OCI-LY3 (cell line): ENCODE data around the gene ACVRL1.

Experiments used
- EZH2phosphoT487 ChIP-seq: fragments of 200-600 bp; shearing (Covaris generic); IDR thresholded peaks from 2 replicates; pipeline ENCODE4 v1.6.1; 2018; ENCODE audit warnings: antibody characterized with exemption, mixed run types, low read depth
- TF ChIP-seq, protein P1 (sequence below): fragments of 200-600, 300-600 bp; sonication (generic); IDR thresholded peaks from 2 replicates; pipeline ENCODE4 v1.5.1; 2014; ENCODE audit warnings: antibody characterized with exemption, low read length, low read depth

DNA sequence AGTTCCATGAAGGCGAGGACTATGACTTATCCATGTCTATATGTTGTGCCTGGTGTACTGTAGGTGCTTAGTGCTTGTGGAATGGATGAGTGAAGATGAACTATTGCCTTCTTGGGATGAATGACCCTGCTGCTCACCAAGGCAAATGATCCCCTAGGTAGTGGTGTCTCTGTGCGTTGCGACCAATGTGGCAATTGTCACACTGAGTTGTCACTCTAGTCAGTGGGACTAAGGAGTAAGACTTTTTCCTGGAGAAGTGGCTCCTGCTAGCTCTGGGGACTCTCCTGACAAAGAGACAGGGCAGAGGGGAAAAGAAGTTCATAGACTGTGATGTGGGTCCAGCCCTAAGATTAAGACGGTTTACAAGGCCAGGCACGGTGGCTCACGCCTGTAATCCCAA is 40.8 kb downstream of the ACVRL1 start:
- no peak for TF ChIP-seq EZH2phosphoT487
- TF ChIP-seq, protein P1, sequence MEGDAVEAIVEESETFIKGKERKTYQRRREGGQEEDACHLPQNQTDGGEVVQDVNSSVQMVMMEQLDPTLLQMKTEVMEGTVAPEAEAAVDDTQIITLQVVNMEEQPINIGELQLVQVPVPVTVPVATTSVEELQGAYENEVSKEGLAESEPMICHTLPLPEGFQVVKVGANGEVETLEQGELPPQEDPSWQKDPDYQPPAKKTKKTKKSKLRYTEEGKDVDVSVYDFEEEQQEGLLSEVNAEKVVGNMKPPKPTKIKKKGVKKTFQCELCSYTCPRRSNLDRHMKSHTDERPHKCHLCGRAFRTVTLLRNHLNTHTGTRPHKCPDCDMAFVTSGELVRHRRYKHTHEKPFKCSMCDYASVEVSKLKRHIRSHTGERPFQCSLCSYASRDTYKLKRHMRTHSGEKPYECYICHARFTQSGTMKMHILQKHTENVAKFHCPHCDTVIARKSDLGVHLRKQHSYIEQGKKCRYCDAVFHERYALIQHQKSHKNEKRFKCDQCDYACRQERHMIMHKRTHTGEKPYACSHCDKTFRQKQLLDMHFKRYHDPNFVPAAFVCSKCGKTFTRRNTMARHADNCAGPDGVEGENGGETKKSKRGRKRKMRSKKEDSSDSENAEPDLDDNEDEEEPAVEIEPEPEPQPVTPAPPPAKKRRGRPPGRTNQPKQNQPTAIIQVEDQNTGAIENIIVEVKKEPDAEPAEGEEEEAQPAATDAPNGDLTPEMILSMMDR = no peak
